Measurements from ENCODE around the gene FBL.
"Not testable (repeated sequence)": the region's sequence is repeated elsewhere in the genome, so short reads cannot be mapped to it uniquely, and the experiment has no call there.

Gene FBL

DNA sequence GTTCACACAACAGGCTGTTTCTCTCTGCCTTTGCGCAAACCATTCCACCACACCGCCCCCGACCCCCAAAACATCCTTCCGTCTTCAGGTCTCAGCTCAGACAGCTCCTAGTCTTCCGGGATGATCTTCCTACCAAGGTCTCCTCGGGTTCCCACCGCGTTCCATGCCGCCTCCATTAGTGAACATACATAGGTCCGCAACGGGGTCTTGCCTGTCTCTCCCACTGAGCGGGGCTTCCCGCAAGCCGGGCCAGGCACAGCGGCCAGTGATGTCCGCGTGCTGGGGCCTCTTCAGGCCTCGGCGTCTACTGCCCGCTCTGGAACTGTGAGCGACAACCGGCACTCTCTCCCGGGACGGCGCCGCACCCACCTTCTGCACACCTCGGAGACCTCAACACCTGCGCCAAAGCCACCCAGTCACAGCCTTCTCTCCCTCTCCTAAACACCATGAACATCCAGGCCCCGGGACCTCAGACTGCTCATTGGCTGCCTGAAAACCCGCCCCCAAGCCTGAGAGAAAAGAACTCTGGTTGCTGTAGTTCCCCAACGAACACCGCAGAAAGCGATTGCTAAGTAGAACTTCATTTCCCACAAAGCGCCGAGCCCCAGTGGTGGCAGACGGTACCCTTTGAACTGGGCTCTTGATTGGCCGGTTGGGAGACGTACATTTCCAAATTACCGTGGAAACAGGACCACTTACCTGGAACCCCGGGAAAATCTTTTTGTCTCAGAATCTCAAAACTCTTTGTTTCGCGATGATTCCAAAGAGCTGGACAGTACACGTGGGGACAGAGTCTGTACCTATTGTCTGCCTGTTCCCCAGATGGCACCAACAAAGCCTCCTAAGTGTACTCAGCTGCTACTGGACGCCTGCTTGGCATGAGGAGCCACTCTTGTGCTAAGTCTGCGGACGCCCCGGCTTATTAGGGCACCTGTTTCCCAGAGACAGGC, 21.8 kb downstream of the FBL start:
- peak; percentile 93 for DNase-seq

DNA sequence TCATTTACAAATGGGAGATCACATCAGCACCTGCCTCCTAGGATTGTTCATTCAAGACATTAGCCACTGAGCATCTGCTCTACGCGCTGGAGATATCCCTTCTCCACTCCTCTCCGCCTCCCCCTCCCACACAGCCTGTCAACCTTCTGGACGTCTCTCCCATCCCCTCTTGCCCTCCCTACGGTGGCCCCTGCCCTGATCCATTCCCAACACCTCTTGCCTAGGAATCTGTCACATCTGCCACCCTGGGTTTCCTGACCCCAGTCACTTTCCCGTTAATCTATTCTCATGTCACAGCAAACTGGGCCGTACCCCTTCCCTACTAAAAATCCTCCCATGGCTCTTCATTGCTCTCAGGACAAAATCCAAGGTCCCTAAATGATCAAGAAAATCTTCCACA, 22.5 kb downstream of the FBL start:
- no peak for DNase-seq

DNA sequence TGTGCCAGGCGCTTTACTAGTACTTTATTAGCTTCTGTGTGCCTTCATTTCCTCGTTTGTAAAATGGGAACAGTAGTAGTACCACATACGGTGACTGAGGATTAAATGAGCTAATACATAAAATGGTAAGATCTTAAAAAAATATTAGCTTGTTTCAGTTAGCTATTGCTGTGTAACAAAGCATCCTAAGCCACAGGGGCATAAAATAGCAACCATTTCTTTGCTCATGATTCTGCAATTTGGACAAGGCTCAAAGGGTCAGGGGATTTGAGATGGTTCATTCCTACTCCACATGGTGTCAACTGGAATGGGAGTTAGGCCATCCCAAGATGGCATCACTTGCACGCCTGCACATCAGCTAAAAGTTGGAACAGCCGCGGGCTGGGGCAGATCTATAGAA, 25.5 kb downstream of the FBL start:
- DNase-seq: no peak

DNA sequence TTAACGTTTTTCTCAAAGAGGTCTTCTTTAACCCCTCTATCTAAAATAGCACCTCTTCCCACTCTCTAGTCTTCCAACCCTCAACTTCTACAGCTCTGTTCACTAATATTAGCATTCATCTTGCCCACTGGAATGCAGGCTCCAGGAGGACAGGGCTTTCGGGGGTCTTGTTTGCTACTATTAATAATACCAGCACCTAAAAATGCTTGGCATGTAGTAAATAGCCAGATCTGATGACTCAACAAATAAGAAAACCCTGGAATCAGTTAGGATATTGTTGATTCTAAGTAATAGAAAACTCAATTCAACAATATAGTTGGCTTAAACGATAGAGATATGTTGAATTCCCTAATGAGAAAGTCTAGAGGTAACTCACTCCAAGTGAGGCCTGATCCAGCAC, 26.4 kb downstream of the FBL start:
- DNase-seq: no peak

DNA sequence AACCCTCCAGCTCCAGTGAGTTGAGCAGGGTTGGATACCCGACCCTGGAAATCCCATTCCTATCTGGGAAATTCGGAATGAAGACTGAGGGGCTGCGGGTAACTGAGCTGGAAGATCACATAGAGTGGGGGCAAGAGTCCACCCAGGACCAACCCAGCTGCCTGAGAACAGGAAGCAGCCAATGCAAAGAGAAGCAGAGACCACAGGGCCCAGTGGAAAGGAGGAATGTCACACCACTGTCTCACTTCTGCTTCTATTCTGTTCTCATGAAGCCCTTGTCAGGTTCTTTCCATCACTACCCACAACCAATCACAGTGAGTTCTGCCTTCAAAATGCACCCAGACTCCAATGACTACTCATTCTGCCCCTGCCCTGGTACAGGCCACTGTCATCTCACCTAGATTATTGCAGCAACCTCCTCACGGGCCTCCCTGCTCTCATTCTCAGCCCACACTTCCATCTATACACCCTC, 27.5 kb downstream of the FBL start:
- no peak for DNase-seq

DNA sequence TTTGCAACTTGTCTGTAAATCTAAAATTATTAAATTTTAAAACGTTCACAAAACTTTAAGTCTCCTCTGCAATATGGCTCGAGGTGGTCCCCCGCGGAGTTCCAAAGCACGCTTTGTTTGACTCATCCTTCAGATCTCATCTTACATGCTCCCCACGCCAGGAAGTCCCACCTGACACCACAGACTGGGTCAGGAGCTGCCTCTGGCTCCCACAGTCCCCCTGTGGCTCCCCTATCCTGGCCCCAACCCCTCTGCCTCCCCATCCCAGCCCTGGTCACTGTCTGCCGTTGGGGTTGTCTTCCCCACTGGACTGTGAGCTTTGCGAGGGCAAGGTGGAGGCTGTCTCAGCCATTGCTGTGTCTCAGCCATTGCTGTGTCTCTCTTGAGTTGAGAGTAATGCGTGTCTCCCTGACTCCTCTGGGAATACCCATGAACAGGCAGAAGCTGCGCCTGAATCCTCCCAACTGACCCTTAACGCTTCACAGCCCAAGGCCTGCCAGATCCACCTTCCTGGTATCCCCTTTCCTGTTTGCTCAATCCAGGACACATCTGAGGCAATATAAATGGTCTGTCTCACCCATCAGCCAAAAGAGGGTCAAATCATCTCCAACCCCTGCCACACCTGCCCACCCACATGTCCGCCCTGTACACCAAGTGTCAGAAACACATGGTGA, 28.2 kb downstream of the FBL start:
- DNase-seq: no peak

DNA sequence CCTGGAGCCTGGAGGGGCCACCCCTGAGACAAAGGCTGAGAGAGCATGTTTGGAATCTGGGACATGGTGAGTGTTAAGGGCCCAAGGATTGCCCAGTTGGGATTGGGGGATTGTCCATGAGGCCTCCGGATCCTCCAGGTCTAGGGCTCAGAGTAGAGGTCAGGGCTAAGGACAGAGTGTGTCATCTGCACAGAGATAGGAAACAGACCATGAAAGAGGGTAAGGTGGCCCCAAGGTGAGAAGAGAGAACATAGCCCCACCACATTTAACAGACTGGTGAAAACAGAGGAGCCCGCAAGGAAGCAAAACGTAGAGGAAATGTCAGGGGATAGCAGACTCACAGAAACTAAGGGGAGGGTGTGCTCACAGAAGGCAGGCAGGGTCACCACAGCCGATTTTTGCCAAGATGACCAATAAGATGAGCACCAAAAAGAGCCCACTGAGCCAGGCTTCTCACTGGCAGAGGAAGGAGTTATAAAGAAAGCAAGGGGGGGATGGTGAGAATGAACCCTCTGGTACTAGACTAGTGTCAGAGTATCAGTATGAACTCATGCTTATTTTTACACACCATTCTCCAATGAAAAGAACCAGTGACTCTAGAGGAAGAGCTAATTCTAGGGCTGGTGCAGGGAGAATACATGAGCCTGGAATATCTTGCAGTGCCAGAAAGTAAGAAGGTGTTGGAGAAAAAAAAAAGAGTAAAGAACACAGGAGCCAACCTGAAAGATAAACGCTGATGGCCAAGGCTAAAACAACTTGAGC, 29.7 kb downstream of the FBL start:
- DNase-seq: no peak

DNA sequence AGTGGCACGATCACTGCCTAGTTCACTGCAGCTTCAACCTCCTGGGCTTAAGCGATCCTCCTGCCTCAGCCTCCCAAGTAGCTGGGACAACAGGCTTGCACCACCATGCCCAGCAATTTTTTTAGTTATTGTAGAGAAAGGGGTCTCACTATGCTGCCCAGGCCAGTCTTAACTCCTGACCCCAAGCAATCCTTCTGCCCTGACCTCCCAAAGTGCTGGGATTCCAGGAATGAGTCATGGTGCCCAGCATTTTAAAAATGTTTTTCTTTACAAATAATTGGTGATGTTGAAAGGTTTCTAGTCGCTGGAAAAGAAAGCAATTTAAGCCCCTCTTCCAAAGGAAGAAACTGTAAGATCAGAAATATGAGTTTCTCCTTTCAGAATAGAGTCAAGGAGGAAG, 31.6 kb downstream of the FBL start:
- peak; percentile 35 for DNase-seq

DNA sequence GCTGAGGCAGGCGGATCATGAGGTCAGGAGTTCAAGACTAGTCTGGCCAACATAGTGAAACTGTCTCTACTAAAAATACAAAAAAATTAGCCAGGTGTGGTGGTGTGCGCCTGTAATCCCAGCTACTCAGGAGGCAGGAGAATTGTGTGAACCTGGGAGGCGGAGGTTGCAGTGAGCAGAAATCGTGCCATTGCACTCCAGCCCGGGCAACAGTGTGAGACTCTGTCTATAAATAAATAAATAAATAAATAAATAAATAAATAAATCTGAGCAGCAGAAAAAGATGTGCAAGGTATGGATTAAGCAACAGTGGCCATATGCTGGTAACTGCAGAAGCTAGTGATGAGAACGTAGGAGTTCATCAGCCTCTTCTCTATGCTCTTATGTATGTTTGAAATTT, 32.1 kb downstream of the FBL start:
- not testable (repeated sequence) for DNase-seq

DNA sequence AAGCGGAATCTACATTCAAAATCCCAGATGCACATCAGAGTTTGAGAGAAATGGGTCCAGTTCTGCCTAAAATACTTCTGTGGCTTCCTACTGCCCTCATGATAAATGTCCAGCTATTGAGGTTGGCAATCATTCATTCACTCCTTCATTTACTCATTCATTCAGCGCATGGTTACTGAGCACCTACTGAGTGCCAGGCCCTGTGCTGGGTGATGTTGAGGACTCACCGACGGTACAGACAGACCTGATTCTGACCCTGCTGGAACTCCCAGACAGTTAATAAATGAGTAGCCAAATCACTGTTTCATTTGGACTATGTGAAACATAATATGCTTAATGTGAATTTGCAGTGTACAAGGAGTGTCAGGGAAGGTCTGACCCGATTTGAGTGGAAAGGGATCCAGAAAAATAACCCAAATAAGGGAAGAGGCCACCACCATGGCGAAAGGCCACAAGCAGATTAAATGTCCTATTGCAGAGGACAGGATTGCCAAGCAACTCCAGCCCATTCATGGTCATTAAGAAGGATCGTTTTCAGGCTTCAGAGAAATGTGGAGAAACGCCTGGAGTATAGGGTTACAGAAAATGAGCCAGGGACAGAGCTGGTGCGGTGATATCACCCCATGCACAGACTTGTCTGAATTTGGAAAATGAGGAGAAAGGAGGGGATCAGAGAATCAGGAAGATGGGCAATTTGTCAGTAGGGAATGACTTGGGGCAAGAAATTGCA, 32.8 kb downstream of the FBL start:
- DNase-seq: no peak

DNA sequence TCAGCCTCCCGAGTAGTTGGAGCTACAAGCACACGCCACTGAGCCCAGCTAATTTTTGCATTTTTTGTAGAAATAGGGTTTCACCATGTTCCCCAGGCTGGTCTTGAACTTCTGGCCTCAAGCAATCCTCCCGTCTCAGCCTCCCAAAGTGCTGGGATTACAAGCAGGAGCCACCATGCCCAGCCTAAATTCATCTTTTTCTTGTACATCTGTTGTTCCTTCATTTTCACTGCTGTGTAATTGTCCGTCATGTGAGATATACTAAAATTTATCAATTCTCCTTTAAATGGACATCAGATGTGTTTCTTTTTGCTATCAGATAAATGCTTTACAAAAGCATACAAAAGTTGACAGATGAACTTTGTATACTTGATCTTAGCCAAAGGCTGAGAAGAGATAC, 35.1 kb downstream of the FBL start:
- DNase-seq: no peak

DNA sequence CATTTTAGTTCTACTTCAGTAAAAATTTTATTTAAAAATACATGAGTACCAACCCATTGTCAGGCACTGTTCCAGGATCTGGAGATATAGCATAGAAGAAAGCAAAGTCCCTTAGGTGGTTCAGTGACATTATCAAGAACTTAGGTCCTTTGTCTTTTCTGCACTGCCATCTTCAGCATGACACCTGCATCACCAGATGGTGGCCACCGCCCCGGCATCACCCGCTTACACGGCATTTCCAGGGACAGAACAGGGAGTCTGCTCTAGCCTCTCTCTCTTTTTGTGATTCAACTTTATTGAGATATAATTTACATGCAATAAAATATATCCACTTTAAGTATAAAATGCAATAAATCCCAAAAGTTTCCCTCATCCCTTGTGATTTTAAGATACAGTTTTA, 35.8 kb downstream of the FBL start:
- no peak for DNase-seq

DNA sequence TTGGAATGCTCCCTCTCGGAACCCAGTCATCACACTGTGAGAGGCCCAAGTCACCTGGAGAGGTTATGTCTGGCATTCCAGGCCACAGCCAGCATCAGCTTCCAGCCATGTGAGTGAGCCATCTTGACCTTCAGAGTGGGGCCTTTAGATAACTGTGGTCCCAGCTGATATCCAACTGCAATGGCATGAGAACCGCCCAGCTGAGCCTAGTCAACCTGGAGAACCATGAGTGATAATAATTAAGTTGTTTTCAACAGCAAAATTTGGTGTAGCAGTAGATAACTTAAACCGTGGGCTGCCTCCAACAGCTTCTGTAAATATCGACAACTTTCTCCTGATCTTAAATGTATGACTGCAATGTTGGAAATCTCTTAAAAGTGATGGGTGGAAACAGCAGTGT, 36.8 kb downstream of the FBL start:
- DNase-seq: no peak

DNA sequence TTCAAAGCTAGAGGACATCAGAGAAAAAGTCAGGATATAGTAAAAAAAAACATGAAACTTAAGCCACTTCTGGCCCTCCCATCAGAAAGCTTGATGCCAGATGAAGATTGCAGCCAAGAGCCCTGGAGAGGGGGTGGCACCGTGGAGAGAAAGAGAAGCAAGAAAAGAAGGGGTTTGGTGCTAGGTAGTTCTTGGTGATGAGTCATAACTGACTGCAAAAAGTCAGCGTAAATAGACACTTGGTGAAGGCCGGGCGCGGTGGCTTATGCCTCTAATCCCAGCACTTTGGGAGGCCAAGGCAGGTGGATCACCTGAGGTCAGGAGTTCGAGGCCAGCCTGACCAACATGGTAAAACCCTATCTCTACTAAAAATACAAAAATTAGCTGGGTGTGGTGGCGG, 37.5 kb downstream of the FBL start:
- not testable (repeated sequence) for DNase-seq

DNA sequence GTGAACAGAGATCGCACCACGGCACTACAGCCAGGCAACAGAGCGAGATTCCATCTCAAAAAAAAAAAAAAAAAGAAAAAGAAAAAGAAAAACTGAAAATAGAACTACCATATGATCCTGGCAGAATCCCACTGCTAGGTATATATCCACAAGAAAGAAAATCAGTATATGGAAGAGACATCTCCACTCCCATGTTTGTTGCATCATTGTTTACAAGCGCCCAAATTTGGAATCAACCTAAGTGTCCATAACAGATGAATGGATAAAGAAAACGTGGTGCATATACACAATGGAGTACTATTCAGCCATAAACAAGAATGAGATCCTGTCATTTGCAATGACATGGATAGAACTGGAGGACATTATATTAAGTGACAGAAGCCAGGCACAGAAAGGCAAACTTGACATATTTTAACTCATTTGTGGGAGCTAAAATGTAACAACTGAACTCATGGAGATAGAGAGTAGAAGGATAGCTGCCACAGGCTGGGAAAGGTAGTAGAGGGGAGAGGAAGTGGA, 38.3 kb downstream of the FBL start:
- no peak for DNase-seq

DNA sequence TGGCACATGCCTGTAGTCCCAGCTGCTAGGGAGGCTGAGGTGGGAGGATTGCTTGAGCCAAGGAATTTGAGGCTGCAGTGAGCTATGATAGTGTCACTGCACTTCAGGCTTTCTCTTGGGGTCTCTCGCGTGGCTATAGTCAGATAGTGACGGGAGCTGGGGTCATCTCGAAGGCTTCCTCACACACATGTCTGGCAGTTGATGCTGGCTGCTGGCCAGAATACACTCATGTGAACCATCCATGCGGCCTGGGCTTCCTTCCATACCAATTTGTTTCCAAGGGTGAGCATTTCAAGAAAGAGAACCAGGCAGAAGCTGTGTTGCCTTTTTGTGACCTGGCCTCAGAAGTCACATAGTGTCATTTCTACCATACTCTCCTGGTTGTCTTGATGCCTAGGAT, 41.1 kb downstream of the FBL start:
- peak; percentile 15 for DNase-seq

DNA sequence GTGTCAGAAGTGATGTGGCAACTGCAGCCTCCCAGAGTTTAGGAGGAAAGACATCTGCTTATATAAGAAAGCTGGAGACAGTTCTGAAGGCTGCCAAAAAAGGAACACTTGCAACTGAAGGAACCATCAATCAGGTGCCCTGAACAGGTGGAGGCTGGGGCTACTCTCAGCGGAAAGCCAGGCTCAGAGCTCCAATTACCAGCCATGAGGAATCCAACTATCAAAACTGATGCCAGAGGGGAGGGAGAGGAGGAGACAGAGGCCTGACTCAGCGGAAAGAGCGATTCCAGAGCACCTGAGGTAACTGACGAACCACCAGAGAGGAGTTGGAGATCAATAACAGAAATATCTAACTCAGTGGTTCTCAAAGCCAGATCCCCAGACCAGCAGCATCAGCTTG, 43.2 kb downstream of the FBL start:
- no peak for DNase-seq

DNA sequence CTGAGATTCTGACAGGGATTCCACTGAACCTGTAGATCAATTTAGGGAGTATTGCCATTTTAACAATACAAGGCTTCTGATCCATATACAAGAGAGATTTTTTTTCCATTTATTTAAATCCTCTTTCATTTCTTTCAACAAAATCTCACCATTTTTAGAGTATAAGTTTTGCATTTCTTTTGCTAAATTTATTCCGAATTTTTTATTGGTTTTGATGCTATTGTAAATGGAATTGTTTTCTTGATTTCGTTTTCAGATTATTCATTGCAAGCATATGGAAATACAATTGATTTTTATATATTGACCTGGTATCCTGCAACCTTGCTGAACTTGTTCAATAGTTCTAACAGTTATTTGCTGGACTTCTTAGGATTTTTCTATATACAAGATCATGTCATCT, 49.1 kb downstream of the FBL start:
- no peak for DNase-seq

DNA sequence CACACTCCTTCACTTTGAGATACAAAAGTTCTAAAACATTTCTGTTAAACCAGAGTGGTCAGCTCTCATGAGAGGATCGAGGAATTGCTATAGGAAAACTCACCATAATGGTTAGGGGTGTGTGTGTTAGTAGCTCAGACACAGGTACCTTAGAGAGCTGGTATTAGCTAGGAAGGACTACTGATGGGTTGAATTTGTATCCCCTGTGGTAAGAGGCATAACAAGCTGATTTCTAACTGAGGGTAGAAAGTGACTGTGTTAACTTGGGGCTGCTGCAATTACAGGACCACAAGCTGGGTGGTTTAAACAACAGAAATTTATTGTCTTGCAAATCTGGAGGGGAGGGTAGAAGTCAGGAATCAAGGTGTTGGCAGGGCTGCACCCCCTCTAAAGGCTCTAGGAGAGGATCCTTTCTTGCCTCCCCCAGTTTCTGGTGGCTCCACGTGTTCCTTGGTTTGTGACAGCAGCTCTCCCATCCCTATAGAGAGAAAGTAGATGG, 50.1 kb downstream of the FBL start:
- DNase-seq: no peak

DNA sequence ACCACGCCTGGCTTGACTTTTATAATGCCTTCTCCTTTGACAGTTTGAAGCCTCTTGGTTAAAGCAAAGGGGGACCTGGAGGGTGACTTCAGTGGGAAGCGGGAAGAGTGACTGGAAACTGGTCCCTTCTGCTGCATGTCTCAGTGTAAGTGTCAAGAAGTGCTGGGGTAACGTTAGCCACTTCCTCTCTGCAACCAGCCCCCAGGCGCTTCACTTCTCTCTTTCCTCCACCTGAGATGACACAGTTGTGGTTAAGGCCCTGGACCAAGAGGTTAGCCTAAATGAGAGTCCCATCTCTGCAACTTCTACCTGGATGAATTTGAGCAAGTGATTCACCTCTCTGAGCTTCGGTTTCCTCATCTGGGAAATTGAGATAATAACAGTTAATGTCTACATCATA, 51.2 kb downstream of the FBL start:
- DNase-seq: no peak

DNA sequence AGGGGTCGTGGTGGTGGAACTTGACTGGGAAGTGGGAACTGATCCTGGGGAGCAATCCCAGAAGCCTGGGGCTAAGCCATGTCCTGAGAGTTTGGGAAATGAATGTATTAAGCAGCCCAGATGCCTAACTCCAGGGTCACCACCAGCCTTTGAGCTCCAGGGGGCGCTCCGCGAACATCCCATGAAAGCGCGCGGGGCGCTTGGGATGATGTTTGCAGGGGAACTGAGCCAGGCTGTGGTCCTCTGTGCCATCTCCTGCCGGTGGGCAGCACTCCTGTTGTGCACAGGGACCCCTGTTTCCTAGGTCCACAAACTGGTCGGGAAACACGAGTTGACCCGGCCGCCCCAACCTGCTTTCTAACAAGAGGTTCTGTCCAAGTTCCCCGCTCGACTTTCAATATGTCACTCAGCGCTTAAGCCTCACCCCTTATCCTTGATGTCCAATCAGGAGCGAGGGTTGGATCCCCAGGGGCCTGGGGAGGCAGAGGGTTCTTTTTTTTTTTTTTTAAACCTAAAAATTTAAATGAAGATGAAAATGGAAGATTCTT, 53.1 kb downstream of the FBL start:
- DNase-seq: peak; percentile 83

DNA sequence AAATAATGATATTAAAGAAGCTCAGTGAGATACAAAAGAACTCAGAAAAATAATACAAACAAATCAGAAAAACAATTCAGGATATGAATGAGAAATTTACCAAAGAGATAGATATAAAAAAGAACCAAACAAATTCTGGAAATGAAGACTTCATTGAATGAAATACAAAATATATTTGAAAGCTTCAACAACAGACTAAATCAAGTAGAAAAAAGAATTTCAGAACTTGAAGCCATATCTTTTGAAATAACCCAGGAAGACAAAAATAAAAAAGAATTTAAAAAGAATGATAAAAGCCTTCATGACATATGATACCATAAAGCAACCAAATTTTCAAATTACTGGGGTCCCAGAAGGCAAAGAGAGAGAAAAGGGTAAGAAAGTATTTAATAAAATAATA, 57.9 kb downstream of the FBL start:
- DNase-seq: no peak

Measured in fibroblast of skin of back (primary cell).